NB4 (cell line): ENCODE results near the gene OIT3.

Experiments
- DNase-seq: peaks from one replicate; pipeline ENCODE4 v3.0.0; 2010; ENCODE audit warnings: low read depth
- H3K4me3 ChIP-seq: one replicate; pipeline ENCODE4 v1.5.1; 2011; ENCODE audit warnings: mild to moderate bottlenecking, low read depth, low read length, moderate library complexity
- CTCF ChIP-seq: IDR thresholded peaks from one replicate; pipeline ENCODE4 v1.5.1; 2012; ENCODE audit warnings: low read depth, low read length
- MAX ChIP-seq: IDR thresholded peaks from 2 replicates; pipeline ENCODE4 v1.6.1; 2011; ENCODE audit warnings: low read depth, low read length
- MYC ChIP-seq: IDR thresholded peaks from 2 replicates; pipeline ENCODE4 v1.6.1; 2011; ENCODE audit warnings: low read depth, low read length
- POLR2A ChIP-seq: IDR thresholded peaks from 2 replicates; pipeline ENCODE4 v1.6.1; 2011; ENCODE audit warnings: mild to moderate bottlenecking; ENCODE audit not compliant: insufficient read length; ENCODE audit errors: extremely low read depth

OIT3 gene

GRCh38 chr10:72879245-72879644 is 14.3 kb upstream of the OIT3 start:
- DNase-seq: no peak
- no peak overlapping the region for H3K4me3 ChIP-seq
- no peak for TF ChIP-seq POLR2A
- TF ChIP-seq MAX: no peak

GRCh38 chr10:72881291-72881690 is 12.2 kb upstream of the OIT3 start:
- TF ChIP-seq MYC: no peak
- TF ChIP-seq POLR2A: no peak
- no peak for TF ChIP-seq MAX
- no peak for TF ChIP-seq CTCF
- H3K4me3 ChIP-seq: no peak overlapping the region
- DNase-seq: no peak

- no peak for DNase-seq
- no peak overlapping the region for H3K4me3 ChIP-seq
- TF ChIP-seq POLR2A (no peak), MYC (no peak), CTCF (no peak), MAX (no peak)
Observed at GRCh38 chr10:72883861-72884260, 9.7 kb upstream of the OIT3 start.

- H3K4me3 ChIP-seq: no peak overlapping the region
- TF ChIP-seq CTCF (no peak), MYC (no peak), POLR2A (no peak), MAX (no peak)
- DNase-seq: no peak
Observed at GRCh38 chr10:72885953-72886352, 7.6 kb upstream of the OIT3 start.

- no peak for DNase-seq
- TF ChIP-seq CTCF: no peak
- TF ChIP-seq MYC: no peak
- no peak for TF ChIP-seq POLR2A
- TF ChIP-seq MAX: no peak
- no peak overlapping the region for H3K4me3 ChIP-seq
Observed at GRCh38 chr10:72886621-72887020, 6.9 kb upstream of the OIT3 start.

- no peak for TF ChIP-seq POLR2A
- no peak for TF ChIP-seq MAX
- no peak for TF ChIP-seq MYC
- TF ChIP-seq CTCF: no peak
- DNase-seq: no peak
- H3K4me3 ChIP-seq: no peak overlapping the region
Observed at GRCh38 chr10:72887043-72887442, 6.5 kb upstream of the OIT3 start.
